SJSA1 (cell line): ENCODE measurements around the gene UNC79. TPM values are rescaled to one million over a fixed set of nuclear protein-coding genes. Genes with fewer than 3 reads are reported as not detected.

Experiments
- DNase-seq, 2 experiments: peaks; one replicate each; pipeline ENCODE4 v3.0.0-alpha.2; 2015 to 2020; ENCODE audit warnings: low spot score in 2 of 2, low read depth in 1 of 2
- H3K27ac ChIP-seq: fragments of 250-450 bp; sonication (Bioruptor Pico); 2 replicates; pipeline ENCODE4 v1.5.1; 2020; ENCODE audit warnings: mild to moderate bottlenecking, moderate library complexity
- H3K27me3 ChIP-seq: fragments of 250-450 bp; sonication (Bioruptor Pico); replicated peaks from 2 replicates; pipeline ENCODE4 v1.5.1; 2020; ENCODE audit warnings: mild to moderate bottlenecking, moderate library complexity
- H3K36me3 ChIP-seq: fragments of 250-450 bp; sonication (Bioruptor Pico); 2 replicates; pipeline ENCODE4 v1.5.1; 2020; ENCODE audit warnings: mild to moderate bottlenecking
- H3K4me1 ChIP-seq: fragments of 250-450 bp; sonication (Bioruptor Pico); replicated peaks from 2 replicates; pipeline ENCODE4 v1.6.1; 2021; ENCODE audit warnings: mild to moderate bottlenecking
- H3K4me3 ChIP-seq: fragments of 250-450 bp; sonication (Bioruptor Pico); 2 replicates; pipeline ENCODE4 v1.5.1; 2020; ENCODE audit warnings: mild to moderate bottlenecking
- H3K9me3 ChIP-seq: fragments of 250-450 bp; sonication (Bioruptor Pico); replicated peaks from 2 replicates; pipeline ENCODE4 v1.5.1; 2020; ENCODE audit warnings: mild to moderate bottlenecking
- total RNA-seq: library from RNA; depleted of rRNA; stranded (reverse); fragments of >200 nt; shearing (Covaris generic); gene quantifications from 2 replicates; pipeline ENCODE4 v1.2.3, GENCODE V29; 2014

Gene UNC79
- total RNA-seq, 1 experiment from 2014 or later = 0.05 TPM

- Histone ChIP-seq H3K9me3 (no peaks in the 10 kb centered on the region), H3K27ac (no peak overlapping the region), H3K36me3 (no peaks in the 10 kb centered on the region), H3K4me3 (no peak overlapping the region), H3K27me3 (no peaks in the 10 kb centered on the region), H3K4me1 (no peaks in the 10 kb centered on the region)
- DNase-seq = no peak
Observed at GRCh38 chr14:93715279-93715927, 284.7 kb downstream of the UNC79 start.

- Histone ChIP-seq H3K4me1 (no peaks in the 10 kb centered on the region), H3K27me3 (no peaks in the 10 kb centered on the region), H3K9me3 (no peaks in the 10 kb centered on the region), H3K27ac (no peak overlapping the region), H3K4me3 (no peak overlapping the region), H3K36me3 (no peaks in the 10 kb centered on the region)
- DNase-seq = no peak
Observed at GRCh38 chr14:93716002-93716745, 285.4 kb downstream of the UNC79 start.

- H3K36me3 ChIP-seq = no peaks in the 10 kb centered on the region
- no peaks in the 10 kb centered on the region for H3K9me3 ChIP-seq
- no peak overlapping the region for H3K4me3 ChIP-seq
- H3K27me3 ChIP-seq = no peaks in the 10 kb centered on the region
- no peak overlapping the region for H3K27ac ChIP-seq
- no peak for DNase-seq
- no peaks in the 10 kb centered on the region for H3K4me1 ChIP-seq
Observed at GRCh38 chr14:93716746-93717667, 286.3 kb downstream of the UNC79 start.

GRCh38 chr14:93717668-93718320 lies 287.1 kb downstream of the UNC79 start:
- Histone ChIP-seq H3K27me3 (no peaks in the 10 kb centered on the region), H3K4me3 (no peak overlapping the region), H3K4me1 (no peaks in the 10 kb centered on the region), H3K27ac (no peak overlapping the region), H3K9me3 (no peaks in the 10 kb centered on the region), H3K36me3 (no peaks in the 10 kb centered on the region)
- no peak for DNase-seq

- no peaks in the 10 kb centered on the region for H3K27me3 ChIP-seq
- no peaks in the 10 kb centered on the region for H3K4me1 ChIP-seq
- no peaks in the 10 kb centered on the region for H3K36me3 ChIP-seq
- DNase-seq = no peak
- H3K27ac ChIP-seq = no peak overlapping the region
- no peak overlapping the region for H3K4me3 ChIP-seq
- H3K9me3 ChIP-seq = no peaks in the 10 kb centered on the region
Observed at GRCh38 chr14:93719256-93719655, 288.5 kb downstream of the UNC79 start.

- H3K9me3 ChIP-seq = no peaks in the 10 kb centered on the region
- H3K27ac ChIP-seq = no peak overlapping the region
- peak in 1 of 2 experiments; percentile 29 for DNase-seq
- no peak overlapping the region for H3K4me3 ChIP-seq
- no peaks in the 10 kb centered on the region for H3K27me3 ChIP-seq
- no peaks in the 10 kb centered on the region for H3K4me1 ChIP-seq
- no peaks in the 10 kb centered on the region for H3K36me3 ChIP-seq
Observed at GRCh38 chr14:93720076-93720815, 289.5 kb downstream of the UNC79 start.

- Histone ChIP-seq H3K4me1 (no peaks in the 10 kb centered on the region), H3K9me3 (no peaks in the 10 kb centered on the region), H3K36me3 (no peaks in the 10 kb centered on the region), H3K27me3 (no peaks in the 10 kb centered on the region), H3K4me3 (no peak overlapping the region), H3K27ac (no peak overlapping the region)
- DNase-seq = peak in 1 of 2 experiments; percentile 36
Observed at GRCh38 chr14:93720981-93721483, 290.3 kb downstream of the UNC79 start.

GRCh38 chr14:93723001-93723400 lies 292.3 kb downstream of the UNC79 start:
- Histone ChIP-seq H3K27ac (no peak overlapping the region), H3K4me3 (no peak overlapping the region), H3K4me1 (no peaks in the 10 kb centered on the region), H3K27me3 (no peaks in the 10 kb centered on the region), H3K36me3 (no peaks in the 10 kb centered on the region), H3K9me3 (no peaks in the 10 kb centered on the region)
- DNase-seq = no peak

GRCh38 chr14:93725002-93725582 lies 294.4 kb downstream of the UNC79 start:
- H3K4me1 ChIP-seq = no peaks in the 10 kb centered on the region
- no peaks in the 10 kb centered on the region for H3K9me3 ChIP-seq
- H3K4me3 ChIP-seq = no peak overlapping the region
- no peaks in the 10 kb centered on the region for H3K36me3 ChIP-seq
- H3K27me3 ChIP-seq = no peaks in the 10 kb centered on the region
- DNase-seq = no peak
- H3K27ac ChIP-seq = no peak overlapping the region

- no peak overlapping the region for H3K4me3 ChIP-seq
- H3K36me3 ChIP-seq = no peaks in the 10 kb centered on the region
- H3K4me1 ChIP-seq = no peaks in the 10 kb centered on the region
- no peaks in the 10 kb centered on the region for H3K9me3 ChIP-seq
- H3K27ac ChIP-seq = no peak overlapping the region
- no peaks in the 10 kb centered on the region; the same call in 1 of the 2 replicates for H3K27me3 ChIP-seq
- DNase-seq = no peak
Observed at GRCh38 chr14:93725993-93726392, 295.3 kb downstream of the UNC79 start.

- Histone ChIP-seq H3K27me3 (no peaks in the 10 kb centered on the region; the same call in 1 of the 2 replicates), H3K4me1 (no peaks in the 10 kb centered on the region), H3K36me3 (no peaks in the 10 kb centered on the region), H3K9me3 (no peaks in the 10 kb centered on the region), H3K27ac (no peak overlapping the region), H3K4me3 (no peak overlapping the region)
- no peak for DNase-seq
Observed at GRCh38 chr14:93727039-93727740, 296.5 kb downstream of the UNC79 start.
